ENCODE results near the gene PALLD. TPM values are rescaled to one million over a fixed set of nuclear protein-coding genes. Genes with fewer than 3 reads are reported as not detected.
A peak's percentile ranks its signal among the peaks of the same experiment; 100 is the strongest.
"Not testable (repeated sequence)": the region's sequence is repeated elsewhere in the genome, so short reads cannot be mapped to it uniquely, and the experiment has no call there.

Gene PALLD
- total and polyA plus RNA-seq, 3 donors from 2014 or later: 138 to 156 (median 146) TPM

DNA sequence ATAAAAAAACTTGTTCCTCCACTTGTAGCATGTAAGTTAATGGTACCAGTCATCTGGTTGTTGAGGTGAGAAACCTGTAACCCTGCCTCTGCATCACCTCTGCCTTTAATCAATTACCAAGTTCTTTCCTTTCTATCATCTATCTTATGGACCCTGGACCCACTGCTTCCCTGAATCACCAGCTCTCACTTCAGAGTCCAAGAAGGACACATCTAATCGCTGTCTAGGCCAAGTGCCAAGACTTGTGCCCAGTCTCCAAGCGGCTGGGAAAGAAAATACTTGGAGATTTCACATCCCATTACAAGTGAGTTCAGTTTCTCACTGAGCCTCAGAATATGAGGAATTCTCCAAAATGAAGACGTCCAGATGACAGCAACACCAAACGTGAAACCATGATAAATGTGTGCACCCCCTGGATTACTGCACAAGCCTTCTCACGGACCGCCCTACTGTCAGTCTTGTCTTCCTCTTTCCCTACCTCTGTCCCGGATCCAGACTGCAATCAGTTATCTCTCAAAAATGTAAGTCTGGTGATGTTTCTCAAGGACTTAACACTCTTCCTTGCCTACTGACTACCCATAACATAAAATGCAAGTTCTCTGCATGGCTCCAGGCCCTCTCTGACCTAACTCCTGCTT, 10.4 kb downstream of the PALLD start:
- no peaks in the 10 kb centered on the region for H3K4me1 ChIP-seq
- no peaks in the 10 kb centered on the region for H3K27me3 ChIP-seq
- no peak for TF ChIP-seq POLR2A (IDR thresholded peaks at IDR 0.05)
- TF ChIP-seq, protein P1, sequence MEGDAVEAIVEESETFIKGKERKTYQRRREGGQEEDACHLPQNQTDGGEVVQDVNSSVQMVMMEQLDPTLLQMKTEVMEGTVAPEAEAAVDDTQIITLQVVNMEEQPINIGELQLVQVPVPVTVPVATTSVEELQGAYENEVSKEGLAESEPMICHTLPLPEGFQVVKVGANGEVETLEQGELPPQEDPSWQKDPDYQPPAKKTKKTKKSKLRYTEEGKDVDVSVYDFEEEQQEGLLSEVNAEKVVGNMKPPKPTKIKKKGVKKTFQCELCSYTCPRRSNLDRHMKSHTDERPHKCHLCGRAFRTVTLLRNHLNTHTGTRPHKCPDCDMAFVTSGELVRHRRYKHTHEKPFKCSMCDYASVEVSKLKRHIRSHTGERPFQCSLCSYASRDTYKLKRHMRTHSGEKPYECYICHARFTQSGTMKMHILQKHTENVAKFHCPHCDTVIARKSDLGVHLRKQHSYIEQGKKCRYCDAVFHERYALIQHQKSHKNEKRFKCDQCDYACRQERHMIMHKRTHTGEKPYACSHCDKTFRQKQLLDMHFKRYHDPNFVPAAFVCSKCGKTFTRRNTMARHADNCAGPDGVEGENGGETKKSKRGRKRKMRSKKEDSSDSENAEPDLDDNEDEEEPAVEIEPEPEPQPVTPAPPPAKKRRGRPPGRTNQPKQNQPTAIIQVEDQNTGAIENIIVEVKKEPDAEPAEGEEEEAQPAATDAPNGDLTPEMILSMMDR (IDR thresholded peaks at IDR 0.05): no peak
- 68 to 74% methylated on average over 7 of the region's 7 CpGs for WGBS, 2 donors
- no peaks in the 10 kb centered on the region for H3K9me3 ChIP-seq
- H3K36me3 ChIP-seq (ENCODE audit: low read depth, missing control alignments): no peaks in the 10 kb centered on the region
- intact Hi-C loops (cut with DNase I; ENCODE audit: low total_unique reads): no loop called here
- no peak overlapping the region for H3K4me3 ChIP-seq
- no peak overlapping the region for H3K27ac ChIP-seq
- peak; percentile 35 for DNase-seq

DNA sequence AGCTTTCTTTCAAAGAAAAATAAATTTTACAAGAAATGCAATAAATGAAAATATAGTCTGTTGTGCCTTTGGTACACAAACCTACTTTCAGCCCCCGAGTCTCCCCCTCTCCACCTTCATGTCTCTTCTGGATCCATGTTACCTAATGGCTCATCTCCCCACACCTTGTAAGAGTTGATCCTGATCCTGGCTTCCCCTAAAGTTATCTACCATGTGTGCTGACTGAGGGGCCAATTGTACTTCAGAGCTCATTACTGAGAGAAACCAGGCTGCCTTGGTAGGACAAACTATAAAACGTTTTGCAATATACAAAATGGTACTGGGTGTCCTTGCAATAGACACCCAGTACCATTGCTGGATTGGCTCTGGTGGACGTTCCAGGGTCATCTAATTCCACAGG, 11.8 kb downstream of the PALLD start:
- WGBS, 2 donors: 75% methylated on average over 3 of the region's 3 CpGs
- Histone ChIP-seq H3K4me3 (no peak overlapping the region), H3K4me1 (no peaks in the 10 kb centered on the region), H3K36me3 (ENCODE audit: low read depth, missing control alignments) (no peaks in the 10 kb centered on the region), H3K27ac (no peak overlapping the region), H3K27me3 (no peaks in the 10 kb centered on the region), H3K9me3 (no peaks in the 10 kb centered on the region)
- TF ChIP-seq, protein P1 (IDR thresholded peaks at IDR 0.05): no peak
- TF ChIP-seq POLR2A (IDR thresholded peaks at IDR 0.05): no peak
- intact Hi-C loops (cut with DNase I; ENCODE audit: low total_unique reads): no loop called here
- no peak for DNase-seq

DNA sequence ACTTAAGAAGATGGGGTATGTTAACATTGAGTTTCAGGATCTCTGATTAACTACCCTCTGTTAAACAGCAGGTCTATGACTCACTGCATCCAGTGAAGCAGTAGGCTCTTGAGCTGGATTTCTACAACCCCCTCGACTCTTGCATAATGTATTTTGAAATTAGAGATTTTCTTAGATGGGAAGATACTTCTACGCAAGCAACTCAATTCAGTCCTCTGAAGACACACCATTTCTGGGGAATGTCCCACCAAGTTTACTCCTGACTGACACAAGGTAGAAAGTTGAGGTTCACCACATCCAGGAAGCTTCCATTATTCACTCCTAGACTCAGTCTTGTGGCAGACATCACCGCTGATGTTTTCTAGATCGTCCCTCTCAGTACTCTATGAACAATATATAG, 12.9 kb downstream of the PALLD start:
- 76 to 88% methylated on average over 4 of the region's 4 CpGs for WGBS, 2 donors
- H3K36me3 ChIP-seq (ENCODE audit: low read depth, missing control alignments): no peaks in the 10 kb centered on the region
- TF ChIP-seq, protein P1 (IDR thresholded peaks at IDR 0.05): no peak
- TF ChIP-seq POLR2A (IDR thresholded peaks at IDR 0.05): no peak
- no peak overlapping the region for H3K27ac ChIP-seq
- H3K9me3 ChIP-seq: no peaks in the 10 kb centered on the region
- no peaks in the 10 kb centered on the region for H3K4me1 ChIP-seq
- DNase-seq: no peak
- no peak overlapping the region for H3K4me3 ChIP-seq
- intact Hi-C loops (cut with DNase I; ENCODE audit: low total_unique reads): no loop called here
- H3K27me3 ChIP-seq: no peaks in the 10 kb centered on the region

DNA sequence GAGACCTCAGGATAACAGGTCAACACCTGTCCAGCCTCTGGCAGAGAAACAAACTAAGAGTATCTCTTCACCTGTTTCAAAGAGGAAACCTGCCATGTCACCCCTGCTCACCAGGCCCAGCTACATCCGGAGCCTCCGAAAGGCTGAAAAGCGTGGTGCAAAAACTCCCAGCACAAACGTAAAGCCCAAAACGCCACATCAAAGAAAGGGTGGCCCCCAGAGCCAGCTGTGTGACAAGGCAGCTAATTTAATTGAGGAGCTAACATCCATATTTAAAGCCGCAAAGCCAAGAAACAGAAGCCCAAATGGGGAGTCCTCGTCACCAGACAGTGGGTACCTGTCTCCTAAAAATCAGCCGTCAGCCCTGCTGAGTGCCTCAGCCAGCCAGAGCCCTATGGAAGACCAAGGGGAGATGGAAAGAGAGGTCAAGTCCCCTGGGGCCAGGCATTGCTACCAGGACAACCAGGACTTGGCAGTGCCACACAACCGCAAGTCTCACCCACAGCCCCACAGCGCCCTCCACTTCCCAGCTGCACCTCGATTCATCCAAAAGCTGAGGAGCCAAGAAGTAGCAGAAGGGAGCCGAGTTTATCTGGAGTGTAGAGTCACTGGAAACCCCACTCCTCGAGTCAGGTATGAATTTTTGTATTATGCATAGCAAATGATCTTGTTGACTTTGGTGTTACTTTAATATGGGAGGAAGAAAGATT, 15.1 kb downstream of the PALLD start:
- no peaks in the 10 kb centered on the region for H3K4me1 ChIP-seq
- H3K27ac ChIP-seq: no peak overlapping the region
- no peaks in the 10 kb centered on the region for H3K9me3 ChIP-seq
- no peaks in the 10 kb centered on the region for H3K27me3 ChIP-seq
- no peak overlapping the region for H3K4me3 ChIP-seq
- intact Hi-C loops (cut with DNase I; ENCODE audit: low total_unique reads): no loop called here
- no peaks in the 10 kb centered on the region for H3K36me3 ChIP-seq (ENCODE audit: low read depth, missing control alignments)
- DNase-seq: no peak
- 85 to 90% methylated on average over 13 of the region's 13 CpGs for WGBS, 2 donors
- TF ChIP-seq POLR2A (IDR thresholded peaks at IDR 0.05): no peak
- TF ChIP-seq, protein P1 (IDR thresholded peaks at IDR 0.05): no peak

DNA sequence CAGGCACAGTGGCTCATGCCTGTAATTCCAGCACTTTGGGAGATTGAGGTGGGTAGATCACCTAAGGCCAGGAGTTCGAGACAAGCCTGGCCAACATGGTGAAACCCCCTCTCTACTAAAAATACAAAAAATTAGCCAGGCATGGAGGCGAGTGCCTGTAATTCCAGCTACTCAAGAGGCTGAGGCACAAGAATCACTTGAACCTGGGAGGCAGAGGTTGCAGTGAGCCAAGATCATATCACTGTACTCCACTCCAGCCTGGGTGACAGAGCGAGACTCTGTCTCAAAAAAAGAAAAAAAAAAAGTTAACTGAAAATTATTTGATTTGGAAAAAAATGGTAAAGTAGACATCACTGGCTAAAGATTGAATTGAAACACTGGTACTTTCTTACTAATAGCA, 17.0 kb downstream of the PALLD start:
- H3K36me3 ChIP-seq (ENCODE audit: low read depth, missing control alignments); H3K9me3 ChIP-seq; H3K27ac ChIP-seq; H3K4me3 ChIP-seq; DNase-seq; H3K27me3 ChIP-seq; H3K4me1 ChIP-seq; intact Hi-C loops (cut with DNase I; ENCODE audit: low total_unique reads): not testable (repeated sequence)
- WGBS, 2 donors: 82 to 87% methylated on average over 3 of the region's 3 CpGs

All from testis (tissue), 3 donors.